GM19463 (cell line): ENCODE data around the gene KASH5.
A peak's percentile ranks its signal among the peaks of the same experiment; 100 is the strongest.

Experiments
- ATAC-seq: cut with Tn5 transposase; IDR thresholded peaks from one replicate; pipeline ENCODE4 v1.9.1; 2021; ENCODE audit warnings: mild to moderate bottlenecking, moderate library complexity; ENCODE audit not compliant: unreplicated experiment

KASH5 gene, protein sequence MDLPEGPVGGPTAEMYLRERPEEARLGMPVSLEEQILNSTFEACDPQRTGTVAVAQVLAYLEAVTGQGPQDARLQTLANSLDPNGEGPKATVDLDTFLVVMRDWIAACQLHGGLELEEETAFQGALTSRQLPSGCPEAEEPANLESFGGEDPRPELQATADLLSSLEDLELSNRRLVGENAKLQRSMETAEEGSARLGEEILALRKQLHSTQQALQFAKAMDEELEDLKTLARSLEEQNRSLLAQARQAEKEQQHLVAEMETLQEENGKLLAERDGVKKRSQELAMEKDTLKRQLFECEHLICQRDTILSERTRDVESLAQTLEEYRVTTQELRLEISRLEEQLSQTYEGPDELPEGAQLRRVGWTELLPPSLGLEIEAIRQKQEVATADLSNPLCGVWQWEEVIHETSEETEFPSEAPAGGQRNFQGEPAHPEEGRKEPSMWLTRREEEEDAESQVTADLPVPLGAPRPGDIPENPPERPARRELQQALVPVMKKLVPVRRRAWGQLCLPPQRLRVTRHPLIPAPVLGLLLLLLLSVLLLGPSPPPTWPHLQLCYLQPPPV

DNA sequence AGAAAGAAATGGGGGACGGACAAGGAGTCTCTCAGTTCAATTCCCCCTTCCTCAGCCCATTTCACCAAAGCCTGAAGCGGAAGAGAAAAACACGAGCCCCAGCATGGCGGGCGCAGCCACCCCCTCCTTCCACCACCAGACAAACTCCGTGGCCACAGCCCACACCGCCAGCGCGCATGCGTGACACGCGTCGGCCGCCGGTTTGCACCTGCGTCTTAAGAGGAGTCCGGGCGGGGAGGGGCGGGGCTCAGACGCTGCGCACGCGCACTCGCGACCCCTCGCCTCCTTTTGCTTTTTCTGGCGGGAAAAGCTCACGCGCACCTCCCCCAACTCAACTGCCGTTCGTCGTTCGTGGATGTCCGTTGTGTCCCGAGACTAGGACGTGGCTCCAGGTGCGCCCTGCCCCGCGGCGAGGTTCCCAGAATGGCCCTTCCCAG lies at the start of gene KASH5:
TSS of gene KASH5 (plus strand) at position 314 of the 437 bp plus-strand sequence. CDS start 2,635 bp downstream, outside the sequence.
- ATAC-seq = no peak

DNA sequence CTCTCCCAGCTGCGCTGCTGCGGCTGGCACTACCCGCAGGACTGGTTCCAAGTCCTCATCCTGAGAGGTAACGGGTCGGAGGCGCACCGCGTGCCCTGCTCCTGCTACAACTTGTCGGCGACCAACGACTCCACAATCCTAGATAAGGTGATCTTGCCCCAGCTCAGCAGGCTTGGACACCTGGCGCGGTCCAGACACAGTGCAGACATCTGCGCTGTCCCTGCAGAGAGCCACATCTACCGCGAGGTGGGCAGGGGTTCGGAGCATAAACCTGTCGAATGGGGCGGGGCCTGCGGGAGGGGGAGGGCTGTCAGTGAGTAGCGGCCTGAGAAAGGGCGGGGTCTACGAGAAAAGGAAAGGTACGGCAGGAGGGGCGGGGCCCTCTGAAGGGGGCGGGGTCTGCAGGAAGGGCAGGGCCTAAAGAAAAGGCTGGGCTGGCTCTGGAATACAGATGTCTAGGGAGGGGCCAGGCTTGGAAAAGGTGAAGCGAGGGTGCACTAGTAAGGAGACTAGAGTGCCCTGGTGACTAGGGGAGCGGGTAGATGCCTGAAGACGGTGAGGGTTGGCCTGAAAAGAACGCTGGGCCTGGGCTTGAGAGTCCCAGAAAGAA lies 49.3 kb upstream of the KASH5 start:
- ATAC-seq = no peak

DNA sequence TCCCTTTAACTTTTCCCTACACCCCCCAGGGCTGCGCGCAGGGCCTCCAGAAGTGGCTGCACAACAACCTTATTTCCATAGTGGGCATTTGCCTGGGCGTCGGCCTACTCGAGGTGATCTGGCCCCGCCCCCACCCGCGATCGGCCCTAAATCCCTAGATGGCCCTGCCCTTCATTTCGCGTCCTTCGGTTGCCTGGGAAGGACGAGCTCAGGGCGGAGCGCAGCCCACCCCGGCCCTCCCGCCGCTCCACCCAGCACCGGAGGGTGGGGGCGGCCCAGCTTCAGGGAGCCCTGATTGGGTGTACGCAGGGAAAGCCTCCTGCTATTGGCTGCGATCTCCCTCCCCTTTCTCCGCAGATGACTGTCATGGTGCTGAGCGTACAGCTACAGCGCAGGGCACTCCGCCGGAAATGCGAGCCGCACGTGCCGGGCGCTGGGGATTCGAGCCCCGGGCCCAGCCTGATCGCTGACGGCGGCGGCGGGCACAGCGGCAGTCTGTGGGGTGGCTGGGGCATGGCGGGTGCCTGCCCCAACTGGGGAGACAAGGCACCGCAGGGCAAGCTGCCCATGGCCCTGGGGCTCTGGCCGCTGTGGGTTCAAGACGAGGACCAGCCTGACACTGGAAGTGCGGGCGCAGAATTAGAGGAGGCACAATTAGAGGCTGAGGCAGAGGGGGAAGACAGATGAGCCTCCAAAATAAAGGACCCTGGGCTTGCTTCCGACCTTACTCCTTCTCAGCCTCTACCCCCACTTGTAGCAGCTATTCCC lies 48.6 kb upstream of the KASH5 start:
- ATAC-seq = no peak

DNA sequence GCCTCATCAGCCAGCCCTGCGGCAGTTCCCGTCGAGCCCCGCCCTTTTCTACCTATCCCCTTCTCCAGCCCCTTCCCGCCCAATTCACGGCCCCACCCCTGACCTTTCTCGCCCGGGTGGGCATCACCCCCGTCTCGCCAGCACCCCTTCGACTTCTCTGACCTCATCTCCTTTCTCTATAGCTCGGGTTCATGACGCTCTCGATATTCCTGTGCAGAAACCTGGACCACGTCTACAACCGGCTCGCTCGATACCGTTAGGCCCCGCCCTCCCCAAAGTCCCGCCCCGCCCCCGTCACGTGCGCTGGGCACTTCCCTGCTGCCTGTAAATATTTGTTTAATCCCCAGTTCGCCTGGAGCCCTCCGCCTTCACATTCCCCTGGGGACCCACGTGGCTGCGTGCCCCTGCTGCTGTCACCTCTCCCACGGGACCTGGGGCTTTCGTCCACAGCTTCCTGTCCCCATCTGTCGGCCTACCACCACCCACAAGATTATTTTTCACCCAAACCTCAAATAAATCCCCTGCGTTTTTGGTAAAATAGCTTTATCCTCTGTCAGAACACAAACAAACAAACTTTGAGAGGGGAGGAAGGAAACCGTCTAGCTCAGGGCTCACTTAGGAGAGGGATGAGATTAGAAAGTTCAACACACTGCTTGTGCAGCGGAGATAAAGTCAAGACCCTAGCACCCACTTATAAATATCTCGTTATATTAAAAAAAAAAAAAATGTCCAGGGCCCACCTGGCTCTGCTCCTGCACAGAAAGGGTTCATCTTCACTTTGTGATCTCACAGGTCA lies 47.8 kb upstream of the KASH5 start:
- ATAC-seq = peak; percentile 72

DNA sequence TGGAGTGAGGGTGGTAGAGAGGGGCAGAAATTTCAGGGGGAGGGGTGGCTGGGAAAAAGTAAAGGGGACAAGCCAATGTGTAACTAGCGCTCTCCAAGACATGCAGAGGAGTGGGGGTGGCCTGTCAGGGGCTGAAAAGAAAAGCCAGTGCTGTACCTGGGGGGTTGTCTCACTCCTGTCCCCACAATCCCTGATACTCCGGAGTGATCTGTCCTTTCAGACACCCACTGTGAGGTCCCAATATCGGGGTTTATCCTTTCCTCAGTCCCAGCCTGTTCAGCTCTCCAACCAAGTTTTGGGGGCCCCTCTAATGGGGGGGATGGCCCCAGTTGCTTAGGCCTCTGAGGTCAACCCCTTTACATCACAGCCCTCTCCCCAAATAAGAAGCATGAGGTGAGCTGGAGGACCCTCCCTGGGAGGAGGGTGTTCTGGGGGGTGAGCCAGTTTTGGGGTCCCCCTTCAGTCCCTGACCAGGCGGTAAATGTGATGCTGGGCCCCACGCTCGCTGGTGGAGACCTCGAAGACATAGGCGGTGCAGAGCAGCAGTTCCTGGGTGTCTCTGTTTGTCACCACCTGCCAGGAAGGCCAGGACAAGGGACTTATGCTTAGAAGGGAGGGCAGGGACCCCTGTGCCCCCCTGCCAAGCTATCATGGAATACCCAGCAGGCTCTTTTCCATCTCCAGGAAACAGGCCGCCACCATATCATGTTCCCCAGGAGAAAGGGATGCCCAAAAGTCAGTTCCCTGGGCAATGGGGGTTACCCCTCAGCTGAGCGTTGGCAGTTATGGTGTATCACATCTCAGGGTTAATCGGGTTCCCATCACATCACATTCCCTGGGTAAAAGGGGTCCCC lies 47.0 kb upstream of the KASH5 start:
- ATAC-seq = no peak

DNA sequence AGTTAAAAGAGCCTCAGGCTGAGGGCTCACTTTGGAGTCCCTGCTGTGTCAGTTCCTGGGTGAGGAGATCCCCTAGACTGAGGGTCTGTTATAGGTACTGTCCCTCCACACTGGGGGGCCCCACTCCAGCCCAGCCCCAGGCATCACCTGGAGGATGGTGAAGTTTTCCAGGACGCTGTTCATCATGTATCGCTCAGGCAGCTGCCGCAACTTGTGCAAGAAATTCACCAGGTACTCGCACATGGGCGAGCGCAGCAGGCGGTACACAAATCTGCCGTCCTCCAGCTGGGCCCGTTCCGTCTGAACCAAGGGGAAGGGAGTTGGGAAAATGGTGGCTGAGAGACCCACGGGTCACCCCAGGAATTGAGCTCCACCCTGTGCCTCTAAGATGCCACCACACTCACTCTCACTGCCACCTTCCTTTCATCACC lies 45.7 kb upstream of the KASH5 start:
- ATAC-seq = no peak

DNA sequence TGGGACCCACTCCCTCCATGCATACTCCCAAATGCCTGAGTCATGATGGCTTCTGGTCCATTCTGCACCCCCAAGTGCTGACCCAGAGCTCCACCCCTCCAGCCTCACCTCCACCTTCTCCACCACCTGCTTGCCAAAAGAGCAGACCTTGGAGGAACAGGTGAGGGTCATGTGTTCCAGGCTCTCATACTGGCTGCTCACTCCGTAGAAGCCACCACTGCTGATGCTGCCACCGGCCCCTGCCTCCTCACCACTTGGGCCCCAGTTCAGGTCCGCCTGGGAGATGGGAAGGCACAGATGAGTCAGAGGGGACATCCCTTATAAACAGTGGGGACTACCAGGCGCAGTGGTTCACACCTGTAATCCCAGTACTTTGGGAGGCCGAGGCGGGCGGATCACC lies 44.9 kb upstream of the KASH5 start:
- no peak for ATAC-seq

DNA sequence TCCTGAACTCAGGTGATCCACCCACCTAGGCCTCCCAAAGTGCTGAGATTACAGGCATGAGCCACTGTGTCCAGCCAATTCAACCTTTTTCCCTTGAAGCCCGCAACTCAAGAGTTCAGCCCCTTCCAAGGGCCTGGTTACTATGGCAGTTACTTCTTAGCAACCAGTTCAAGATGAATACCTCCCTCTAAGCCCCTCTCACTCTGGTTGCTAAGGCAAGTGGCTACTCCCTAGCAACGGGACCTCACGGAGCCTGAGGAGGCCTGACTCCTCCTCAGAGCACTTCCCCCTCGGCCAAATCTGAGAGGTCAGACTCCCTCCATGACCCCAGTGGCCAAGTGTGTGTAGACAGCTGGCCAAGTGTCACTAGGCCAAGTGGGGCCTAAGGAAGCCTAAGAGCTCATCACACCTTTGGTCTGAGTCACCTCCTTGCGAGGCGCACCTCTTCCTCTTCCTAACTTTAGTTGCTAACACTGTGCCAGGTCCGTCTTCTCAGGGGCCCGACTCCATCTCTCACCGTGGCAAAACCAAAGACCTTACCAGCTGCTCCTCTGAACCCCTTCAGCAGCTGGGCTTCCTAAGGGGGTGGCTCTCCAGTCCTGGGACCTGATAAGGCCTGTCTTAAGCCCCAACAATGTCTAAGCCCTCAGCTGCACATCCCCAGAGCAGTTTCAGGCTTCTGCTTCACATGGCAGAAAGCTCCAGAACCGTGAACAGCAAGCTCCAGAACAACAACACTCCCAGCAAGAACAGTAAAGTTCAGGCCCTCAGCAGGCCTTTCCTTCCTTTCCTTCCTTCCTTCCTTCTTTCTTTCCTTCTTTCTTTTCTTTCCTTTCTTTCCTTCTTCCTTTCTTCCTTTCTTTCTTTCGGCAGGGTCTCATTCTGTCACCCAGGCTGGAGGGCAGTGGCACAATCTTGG lies 43.3 kb upstream of the KASH5 start:
- no peak for ATAC-seq

DNA sequence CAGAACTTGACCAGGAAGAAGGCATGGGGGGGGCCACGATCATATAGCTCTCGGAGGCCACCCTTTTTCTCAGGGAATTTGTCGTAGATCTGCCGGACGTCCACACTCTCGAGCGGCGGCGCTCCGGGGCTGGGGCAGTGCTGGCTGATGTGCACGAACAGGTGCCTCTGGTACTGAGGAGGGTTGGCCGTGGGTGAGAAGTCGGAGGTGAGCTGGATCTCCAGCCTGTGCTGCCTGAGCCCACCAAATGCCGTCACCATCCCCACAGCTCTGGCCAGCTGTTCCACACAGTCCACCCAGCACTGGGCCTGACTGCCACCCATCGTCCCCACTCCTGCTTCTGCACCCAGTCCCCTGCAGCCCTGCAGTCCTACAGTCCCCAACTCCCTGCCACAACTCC lies 40.9 kb upstream of the KASH5 start:
- ATAC-seq = no peak

DNA sequence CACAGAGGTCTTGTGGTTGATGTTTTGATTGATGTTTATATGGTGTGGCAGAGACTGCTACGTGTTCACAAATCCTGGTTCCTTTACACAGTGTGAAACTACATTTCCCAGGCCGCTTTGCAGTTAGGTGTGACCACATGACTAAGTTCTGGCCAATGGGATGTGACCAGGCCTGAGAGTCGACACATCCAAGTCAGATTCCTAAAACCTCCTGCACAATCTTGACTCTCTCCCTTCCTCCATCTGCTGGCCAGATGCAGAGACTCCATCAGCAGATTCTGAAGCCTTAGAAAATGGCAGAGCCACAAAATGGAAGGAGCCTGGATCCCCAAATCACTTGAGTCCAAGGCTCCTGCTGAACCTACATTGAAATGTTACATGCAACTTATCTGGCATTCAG lies 40.2 kb upstream of the KASH5 start:
- no peak for ATAC-seq

DNA sequence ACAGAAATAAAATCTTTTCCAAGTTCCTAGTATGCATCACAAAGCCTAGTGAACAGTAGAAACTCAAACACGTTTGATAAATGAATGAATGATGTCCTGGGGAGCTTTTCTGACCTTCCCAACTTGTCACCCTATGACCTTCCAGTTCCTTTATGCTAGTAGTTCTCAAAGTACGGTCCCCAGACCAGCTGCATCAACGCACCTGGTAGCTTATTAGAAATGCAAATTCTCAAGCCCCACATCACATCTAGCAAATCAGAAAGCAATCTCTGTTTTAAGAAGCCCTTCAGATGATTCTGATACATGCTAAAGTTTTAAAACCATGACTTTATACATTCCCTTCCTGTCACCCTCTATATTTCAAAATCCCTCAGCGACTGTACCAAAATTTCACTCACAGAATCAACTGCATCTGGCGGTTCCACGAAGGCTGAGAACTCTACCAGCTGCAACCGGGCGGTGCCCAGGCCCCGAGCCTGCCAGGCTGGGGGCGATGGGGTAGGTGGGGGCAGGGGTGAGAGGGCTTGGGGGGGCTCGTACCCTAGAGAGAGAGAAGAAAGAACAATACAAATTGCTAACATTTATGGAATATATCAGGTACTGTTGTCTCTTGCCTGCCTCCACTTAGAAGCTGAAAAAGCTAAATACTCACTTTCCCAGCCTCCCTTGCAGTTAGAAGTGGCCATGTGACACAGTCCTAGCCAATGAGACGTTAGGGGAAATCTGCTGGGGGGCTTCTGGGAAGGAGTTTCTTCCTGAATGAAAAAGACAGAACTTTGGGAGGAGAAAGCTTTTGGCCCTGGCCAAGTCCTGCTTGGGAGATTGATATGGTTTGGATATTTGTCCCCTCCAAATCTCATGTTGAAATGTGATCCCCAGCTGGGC lies 39.5 kb upstream of the KASH5 start:
- no peak for ATAC-seq

DNA sequence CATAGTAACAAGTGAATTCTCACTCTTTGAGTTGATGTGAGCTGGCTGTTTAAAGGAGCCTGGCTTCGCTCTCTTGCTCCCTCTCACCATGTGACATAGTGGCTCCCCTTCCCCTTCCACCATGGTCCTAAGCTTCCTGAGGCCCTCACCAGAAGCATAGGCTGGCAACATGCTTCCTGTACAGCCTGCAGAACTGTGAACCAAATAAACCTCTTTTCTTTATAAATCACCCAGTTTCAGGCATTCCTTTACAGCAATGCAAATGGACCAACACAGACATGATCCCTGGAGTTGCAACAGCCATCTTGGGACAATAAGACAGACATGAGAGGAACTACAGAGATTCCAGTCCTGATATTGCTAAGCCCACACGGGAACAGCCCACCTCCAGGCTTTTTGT lies 38.5 kb upstream of the KASH5 start:
- ATAC-seq = no peak

DNA sequence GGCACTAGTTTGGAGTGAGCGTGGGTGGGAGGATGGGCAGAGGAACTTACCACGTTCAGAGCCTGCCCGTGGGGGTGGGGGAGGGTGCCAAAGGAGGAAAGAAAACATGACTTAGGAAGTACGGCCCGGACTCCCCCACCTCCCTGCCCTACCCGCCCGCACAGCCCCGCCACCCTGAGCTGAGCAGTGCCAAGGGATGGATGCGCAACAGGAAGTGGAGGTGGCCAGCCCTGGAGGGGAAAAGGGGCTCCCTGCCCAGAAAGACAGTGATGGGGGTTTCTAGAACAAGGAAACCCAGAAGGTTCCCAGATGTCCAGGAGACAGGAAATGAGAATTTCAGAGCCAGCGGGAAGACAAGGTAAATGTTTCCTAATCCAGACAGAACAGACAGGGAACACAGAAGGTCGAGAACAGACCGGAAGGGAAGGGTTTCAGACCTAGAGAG lies 32.1 kb upstream of the KASH5 start:
- no peak for ATAC-seq

DNA sequence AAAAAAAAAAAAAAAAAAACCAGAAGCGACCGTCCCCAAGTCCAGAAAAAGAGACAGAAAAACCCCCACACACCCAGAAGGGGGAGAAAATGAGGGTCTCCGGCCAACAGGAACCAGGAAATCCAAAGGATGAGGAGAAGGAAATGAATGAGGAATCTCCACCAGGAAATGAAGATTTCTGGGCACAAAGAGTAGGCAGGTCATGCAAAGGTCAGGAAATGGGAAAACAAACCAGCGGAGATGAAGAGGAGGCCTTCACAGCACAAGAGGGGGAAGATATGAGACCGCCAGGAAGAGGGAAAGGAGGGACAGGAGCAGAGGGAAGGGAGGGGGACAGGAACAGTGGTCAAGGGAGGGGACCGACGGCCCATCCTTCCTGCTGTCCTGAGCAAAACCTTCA lies 31.7 kb upstream of the KASH5 start:
- ATAC-seq = no peak

DNA sequence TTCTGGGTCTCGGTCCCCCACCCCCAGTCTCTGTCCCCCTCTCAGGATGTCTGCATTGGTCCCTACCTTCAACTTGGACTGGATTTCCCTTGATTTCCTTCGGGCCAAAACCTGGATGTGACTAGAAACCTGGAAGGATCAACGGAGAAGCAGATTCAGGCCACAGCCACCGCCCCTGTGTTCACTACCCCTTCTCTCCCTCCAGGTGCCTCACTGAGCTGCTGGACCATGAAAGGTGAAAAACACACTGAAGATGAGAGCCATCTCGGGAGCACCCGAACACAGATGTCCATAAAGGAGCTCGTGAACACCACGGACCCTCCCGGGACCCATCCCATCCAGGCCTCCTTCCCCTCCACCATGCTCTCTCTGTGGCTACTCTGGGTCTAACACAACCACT lies 30.9 kb upstream of the KASH5 start:
- no peak for ATAC-seq

DNA sequence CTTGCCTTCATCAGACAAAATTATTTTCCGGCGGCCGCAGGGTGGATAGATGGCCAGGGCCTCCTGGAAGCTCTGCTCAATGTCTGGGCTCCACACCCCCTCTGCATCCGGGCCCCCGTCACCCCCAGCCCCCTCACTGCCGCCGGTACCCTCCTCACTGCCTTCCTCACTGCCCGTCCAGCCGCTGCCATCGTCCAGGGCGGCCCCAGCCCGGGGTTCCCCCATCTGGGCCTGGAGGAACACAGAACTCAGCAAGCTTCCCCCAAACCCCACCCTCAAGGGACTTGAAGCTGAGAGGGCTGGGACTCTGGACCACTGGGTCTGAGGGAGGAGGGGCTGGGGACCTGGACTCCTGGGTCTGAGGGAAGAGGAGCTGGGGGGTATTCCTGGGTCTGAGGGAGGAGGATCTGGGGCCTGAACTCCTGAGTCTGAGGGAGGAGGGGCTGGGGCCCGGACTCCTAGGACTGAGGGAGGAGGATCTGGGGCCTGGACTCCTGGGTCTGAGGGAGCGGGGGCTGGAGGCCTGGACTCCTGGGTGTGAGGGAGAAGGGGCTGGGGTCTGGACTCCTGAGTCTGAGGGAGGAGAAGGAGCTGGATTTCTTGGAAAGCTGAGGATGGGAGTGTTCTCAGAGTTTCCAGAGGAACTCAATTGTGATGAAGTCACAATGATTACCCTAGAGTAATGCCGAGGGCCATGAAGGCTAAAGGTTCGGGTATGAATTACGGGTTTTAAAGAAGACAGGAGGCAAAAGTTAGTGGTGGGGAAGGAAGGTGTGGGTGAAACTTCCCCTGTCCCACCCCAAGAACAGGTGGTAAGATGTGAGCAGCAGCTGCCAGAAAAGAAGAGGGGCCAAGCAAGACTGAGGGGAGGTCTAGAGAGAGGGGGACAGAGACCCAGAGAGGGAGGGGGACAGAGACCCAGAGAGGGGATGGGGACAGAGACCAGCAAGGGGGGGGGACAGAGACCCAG lies 27.9 kb upstream of the KASH5 start:
- ATAC-seq = no peak
